Thyroid gland (tissue), 4 donors: Measurements from ENCODE around the gene NTN3. TPM values are rescaled to one million over a fixed set of nuclear protein-coding genes. Genes with fewer than 3 reads are reported as not detected.

Source experiments
- DNase-seq, 2 donors: peaks; one replicate each; pipeline ENCODE4 v3.0.0-alpha.2; 2019
- H3K27ac ChIP-seq, 3 donors: fragments of 200-600 bp; sonication (generic); 1 replicate in 2 of 3; 2 replicates in 1 of 3; pipeline ENCODE4 v1.5.1; 2016 to 2019; ENCODE audit warnings: mild to moderate bottlenecking in 1 of 3, moderate library complexity in 1 of 3
- H3K27me3 ChIP-seq: fragments of 200-600 bp; sonication (generic); one replicate; pipeline ENCODE4 v1.5.1; 2019
- H3K36me3 ChIP-seq, 2 donors: fragments of 200-600 bp; sonication (generic); one replicate each; pipeline ENCODE4 v1.5.1; 2016 to 2019
- H3K4me1 ChIP-seq, 2 donors: fragments of 200-600 bp; sonication (generic); one replicate each; pipeline ENCODE4 v1.5.1; 2017 to 2019
- H3K4me3 ChIP-seq, 3 donors: fragments of 200-600 bp; sonication (generic); replicated peaks in 1 of 3; 1 replicate in 2 of 3; 2 replicates in 1 of 3; pipeline ENCODE4 v1.5.1; 2016; ENCODE audit warnings: mild to moderate bottlenecking in 1 of 3
- H3K9me3 ChIP-seq: fragments of 200-600 bp; sonication (generic); one replicate; pipeline ENCODE4 v1.5.1; 2017
- POLR2A ChIP-seq, 2 donors: fragments of 450-650 bp; IDR thresholded peaks; one replicate each; pipeline ENCODE4 v1.6.1; 2017; ENCODE audit warnings: antibody characterized with exemption in 2 of 2, mild to moderate bottlenecking in 2 of 2, moderate library complexity in 1 of 2
- WGBS, 2 donors: methylation state at CpG; one replicate each; pipeline ENCODE4 v1.1.5; 2017; 5-methylcytosine and 5-hydroxymethylcytosine counted together
- intact Hi-C: fragments of 100-400 bp; cut with DNase I; formaldehyde crosslinking; loops from one replicate; pipeline ENCODE4 v1.15.1; 2023
- total RNA-seq, 4 donors: library from RNA; depleted of rRNA; stranded (reverse); fragments of >200 nt; gene quantifications; one replicate each; pipeline ENCODE4 v1.2.3, GENCODE V29; 2016
- TF ChIP-seq, protein P1 (sequence below), 6 experiments: fragments of 200-600 bp in 3 of 6; fragments of 450-650 bp in 3 of 6; sonication (generic) in 3 of 6; IDR thresholded peaks; one replicate each; pipeline ENCODE4 v1.5.1; 2016 to 2019; ENCODE audit warnings: antibody characterized with exemption in 6 of 6, mild to moderate bottlenecking in 2 of 6, inconsistent platforms in 1 of 6, moderate library complexity in 1 of 6

Gene NTN3
- total RNA-seq, 4 donors from 2014 or later, result 0.13 to 0.63 (median 0.56) TPM; not detected in 1

DNA sequence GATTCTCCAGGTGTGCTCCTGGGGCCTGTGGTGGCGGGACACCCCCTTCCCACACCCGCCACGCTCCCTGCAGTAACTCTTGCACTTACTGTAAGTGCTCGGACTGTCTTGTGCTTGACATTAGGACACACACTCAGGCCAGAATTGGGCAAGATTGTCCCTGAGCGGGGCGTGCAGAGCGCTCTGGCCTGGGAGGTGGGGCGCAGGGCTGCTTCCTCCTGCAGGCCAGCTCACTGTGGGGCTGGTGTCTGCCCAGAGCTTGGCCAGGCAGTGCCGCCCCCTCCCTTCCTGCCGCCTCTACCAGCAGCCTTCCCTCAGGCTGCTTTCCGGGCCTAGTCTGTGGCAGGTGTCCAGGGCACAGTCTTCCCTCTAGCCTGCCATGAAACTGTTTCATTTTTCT, 36.6 kb downstream of the NTN3 start:
- Histone ChIP-seq H3K4me3 (no peak overlapping the region), H3K4me1 (peaks cover 9% of the 10 kb centered on the region in 2 donors), H3K9me3 (no peaks in the 10 kb centered on the region), H3K27me3 (no peaks in the 10 kb centered on the region), H3K27ac (no peak overlapping the region), H3K36me3 (no peaks in the 10 kb centered on the region)
- intact Hi-C loops, result no loop called here
- no peak for DNase-seq
- WGBS, 2 donors, result 87 to 97% methylated on average over 11 of the region's 11 CpGs
- TF ChIP-seq POLR2A (IDR thresholded peaks at IDR 0.05), result no peak
- TF ChIP-seq, protein P1, sequence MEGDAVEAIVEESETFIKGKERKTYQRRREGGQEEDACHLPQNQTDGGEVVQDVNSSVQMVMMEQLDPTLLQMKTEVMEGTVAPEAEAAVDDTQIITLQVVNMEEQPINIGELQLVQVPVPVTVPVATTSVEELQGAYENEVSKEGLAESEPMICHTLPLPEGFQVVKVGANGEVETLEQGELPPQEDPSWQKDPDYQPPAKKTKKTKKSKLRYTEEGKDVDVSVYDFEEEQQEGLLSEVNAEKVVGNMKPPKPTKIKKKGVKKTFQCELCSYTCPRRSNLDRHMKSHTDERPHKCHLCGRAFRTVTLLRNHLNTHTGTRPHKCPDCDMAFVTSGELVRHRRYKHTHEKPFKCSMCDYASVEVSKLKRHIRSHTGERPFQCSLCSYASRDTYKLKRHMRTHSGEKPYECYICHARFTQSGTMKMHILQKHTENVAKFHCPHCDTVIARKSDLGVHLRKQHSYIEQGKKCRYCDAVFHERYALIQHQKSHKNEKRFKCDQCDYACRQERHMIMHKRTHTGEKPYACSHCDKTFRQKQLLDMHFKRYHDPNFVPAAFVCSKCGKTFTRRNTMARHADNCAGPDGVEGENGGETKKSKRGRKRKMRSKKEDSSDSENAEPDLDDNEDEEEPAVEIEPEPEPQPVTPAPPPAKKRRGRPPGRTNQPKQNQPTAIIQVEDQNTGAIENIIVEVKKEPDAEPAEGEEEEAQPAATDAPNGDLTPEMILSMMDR (IDR thresholded peaks at IDR 0.05), result no peak

DNA sequence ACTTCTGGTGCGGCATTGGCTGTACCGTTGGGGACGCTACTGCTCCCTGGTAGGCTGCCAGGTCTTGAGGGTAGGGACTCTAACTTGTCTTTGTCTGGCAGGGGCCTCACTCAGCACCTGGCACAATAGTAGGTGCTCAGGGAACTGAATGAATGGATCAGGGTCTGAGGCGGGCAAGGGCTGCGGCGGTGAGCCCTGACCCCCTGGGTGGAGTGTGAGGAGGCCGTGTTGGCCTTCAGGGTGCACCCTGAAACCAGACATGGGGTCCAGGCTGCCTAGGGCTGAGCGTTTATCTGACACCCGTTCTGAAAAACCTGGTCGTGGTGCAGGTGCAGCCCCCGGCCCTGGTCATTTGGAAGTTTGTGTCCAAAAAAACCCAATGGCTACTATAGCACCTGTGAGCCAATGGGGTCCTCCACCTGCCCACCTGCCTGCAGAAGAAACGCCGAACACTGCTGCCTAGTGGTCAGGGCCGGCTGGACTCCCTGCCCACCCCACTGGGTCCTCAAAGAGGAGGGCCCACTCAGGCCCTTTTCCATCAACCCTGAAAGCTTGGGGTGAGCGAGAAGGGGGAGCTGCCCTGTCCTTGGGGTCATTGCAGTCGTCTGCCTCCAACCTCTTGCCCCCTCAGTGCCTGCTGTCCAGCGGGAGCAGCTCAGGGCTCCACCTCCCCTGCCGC, 37.8 kb downstream of the NTN3 start:
- Histone ChIP-seq H3K4me3 (no peak overlapping the region), H3K36me3 (no peaks in the 10 kb centered on the region), H3K4me1 (peaks cover 6 to 12% of the 10 kb centered on the region in 2 donors), H3K27me3 (no peaks in the 10 kb centered on the region), H3K9me3 (no peaks in the 10 kb centered on the region), H3K27ac (no peak overlapping the region)
- intact Hi-C loops, result no loop called here
- 90 to 93% methylated on average over 12 to 17 of the region's 18 CpGs for WGBS, 2 donors
- DNase-seq, result no peak
- TF ChIP-seq POLR2A (IDR thresholded peaks at IDR 0.05), result no peak
- TF ChIP-seq, protein P1 (IDR thresholded peaks at IDR 0.05), result no peak

DNA sequence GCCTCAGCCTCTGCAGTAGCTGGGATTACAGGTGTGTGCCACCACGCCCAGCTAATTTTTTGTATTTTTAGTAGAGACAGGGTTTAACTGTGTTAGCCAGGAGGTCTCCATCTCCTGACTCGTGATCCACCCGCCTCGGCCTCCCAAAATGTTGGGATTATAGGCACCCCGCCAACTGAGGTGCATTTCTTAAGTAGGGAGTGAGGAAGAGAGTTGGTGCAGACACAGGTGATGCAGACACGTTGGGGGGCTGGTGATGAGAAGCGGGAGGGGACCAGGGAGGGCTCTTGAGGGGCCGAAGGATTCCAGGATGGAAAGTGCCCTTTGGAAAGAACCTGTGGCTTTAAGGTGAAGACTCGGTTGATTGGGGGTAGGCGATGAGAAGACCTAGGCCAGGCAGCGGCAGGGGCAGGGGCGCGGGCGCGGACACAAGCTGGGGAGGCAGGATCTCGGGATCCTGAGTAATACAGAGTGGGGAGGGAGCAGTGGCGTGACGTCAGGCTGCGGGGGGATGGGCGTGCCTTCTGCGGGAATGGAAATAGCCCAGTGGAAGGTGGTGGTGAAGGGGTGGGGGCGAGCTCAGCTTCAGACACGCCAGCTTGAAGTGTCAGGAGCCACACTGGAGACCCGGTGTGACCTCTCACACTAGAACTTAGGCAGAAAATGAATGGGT, 40.2 kb downstream of the NTN3 start:
- WGBS, 2 donors, result 53 to 61% methylated on average over 24 of the region's 24 CpGs
- intact Hi-C loops, result no loop called here
- H3K27ac ChIP-seq, result no peak overlapping the region
- no peaks in the 10 kb centered on the region for H3K27me3 ChIP-seq
- TF ChIP-seq POLR2A (IDR thresholded peaks at IDR 0.05), result no peak
- TF ChIP-seq, protein P1 (IDR thresholded peaks at IDR 0.05), result no peak
- no peaks in the 10 kb centered on the region for H3K9me3 ChIP-seq
- H3K4me3 ChIP-seq, result no peak overlapping the region
- H3K36me3 ChIP-seq, result no peaks in the 10 kb centered on the region
- peak; percentile 35 to 53 for DNase-seq
- H3K4me1 ChIP-seq, result peaks cover 16 to 26% of the 10 kb centered on the region in 2 donors

DNA sequence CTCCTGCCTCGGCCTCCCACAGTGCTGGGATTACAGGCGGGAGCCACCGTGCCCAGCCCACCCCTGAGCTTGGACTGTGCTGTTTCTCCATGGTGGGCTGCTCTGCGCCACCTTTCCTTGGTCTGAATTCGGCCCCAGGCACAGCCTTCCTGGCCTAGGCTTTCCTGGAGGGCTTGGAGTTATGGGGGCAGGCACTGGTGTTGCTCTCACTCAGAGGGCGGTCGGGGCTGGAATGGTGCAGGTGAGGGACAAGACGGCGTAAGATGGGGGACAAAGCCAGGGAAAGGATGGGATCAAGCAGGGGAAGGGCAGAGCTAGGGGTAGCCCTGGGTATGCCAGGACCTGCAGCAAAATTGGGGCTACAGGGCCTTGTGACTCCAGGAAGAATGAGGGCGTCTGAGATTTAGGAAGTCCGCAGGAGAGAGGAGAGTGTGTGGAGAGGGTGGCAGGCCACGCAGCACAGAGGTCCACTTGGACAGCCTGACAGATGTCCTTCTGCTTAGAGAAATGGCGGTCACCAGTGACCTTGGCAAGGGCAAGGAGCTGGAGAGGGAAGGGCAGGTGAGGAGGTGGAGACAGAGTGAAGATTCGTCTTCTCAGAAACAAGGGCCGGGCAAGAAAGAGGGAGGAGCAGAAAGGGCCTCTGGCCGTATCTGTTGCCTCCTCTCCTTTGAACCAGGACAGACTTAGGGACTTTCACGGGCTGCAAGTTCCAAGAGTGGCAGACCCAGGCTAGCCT, 41.1 kb downstream of the NTN3 start:
- TF ChIP-seq POLR2A (IDR thresholded peaks at IDR 0.05), result no peak
- TF ChIP-seq, protein P1 (IDR thresholded peaks at IDR 0.05), result no peak
- H3K4me3 ChIP-seq, result no peak overlapping the region
- no peaks in the 10 kb centered on the region for H3K27me3 ChIP-seq
- peaks cover 23 to 35% of the 10 kb centered on the region in 2 donors for H3K4me1 ChIP-seq
- intact Hi-C loops, result no loop called here
- peak overlapping the region; percentile 50 to 98 (median 95) for H3K27ac ChIP-seq
- no peaks in the 10 kb centered on the region for H3K36me3 ChIP-seq
- no peak for DNase-seq
- whole genome bisulfite sequencing, 2 donors, result 83% methylated on average over 17 of the region's 17 CpGs
- H3K9me3 ChIP-seq, result no peaks in the 10 kb centered on the region
